GM12892 (cell line): ENCODE results near the gene IFNLR1.

Experiments used
- POLR2A ChIP-seq: IDR thresholded peaks from 2 replicates; pipeline ENCODE4 v1.6.1; 2011; ENCODE audit warnings: low read depth, low read length, control low read depth
- POLR2AphosphoS5 ChIP-seq: IDR thresholded peaks from 2 replicates; pipeline ENCODE4 v1.6.1; 2011; ENCODE audit warnings: low read depth, low read length, control low read depth

DNA sequence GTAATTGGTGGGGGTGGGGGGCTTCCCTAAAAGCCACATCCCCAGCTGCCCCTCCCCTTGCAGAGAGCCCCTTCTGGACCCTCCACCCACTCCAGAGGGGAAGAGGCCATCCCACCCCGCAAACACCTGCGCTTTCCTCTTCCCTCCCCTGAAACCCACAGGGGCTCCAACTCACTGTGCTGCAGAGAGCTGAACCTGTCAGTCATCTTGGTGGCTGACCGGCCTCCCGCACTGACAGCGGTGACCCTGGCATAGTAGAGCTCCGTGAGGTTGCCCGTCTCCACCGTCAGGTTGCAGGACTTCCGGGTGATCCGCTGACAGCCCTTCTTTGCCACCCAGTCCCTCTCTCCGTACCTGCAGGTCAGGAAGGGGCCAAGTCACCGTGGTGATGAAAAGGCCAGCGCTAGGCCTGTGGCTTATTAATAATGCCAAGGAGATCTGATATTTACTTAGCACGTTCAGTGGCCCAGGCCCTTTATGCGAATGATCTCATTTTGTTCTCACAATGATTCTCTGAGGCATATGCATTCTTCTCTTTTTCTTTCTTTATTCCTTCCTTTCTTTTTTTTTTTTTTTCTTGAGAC lies 50.0 kb downstream of the IFNLR1 start:
- TF ChIP-seq POLR2AphosphoS5 (no peak), POLR2A (no peak)
